DOHH2 (cell line): ENCODE results near the gene ATF7IP2.

Experiments used
- EZH2phosphoT487 ChIP-seq: fragments of 200-600 bp; sonication (generic); IDR thresholded peaks from 2 replicates; pipeline ENCODE4 v1.6.1; 2017; ENCODE audit warnings: borderline replicate concordance, mild to moderate bottlenecking, antibody characterized with exemption, low read length, moderate library complexity, mixed read lengths
- TF ChIP-seq, protein P1 (sequence below): fragments of 200-600 bp; sonication (generic); IDR thresholded peaks from one replicate; pipeline ENCODE4 v1.5.1; 2014; ENCODE audit warnings: antibody characterized with exemption, mild to moderate bottlenecking, low read depth, low read length; ENCODE audit not compliant: poor library complexity, severe bottlenecking

DNA sequence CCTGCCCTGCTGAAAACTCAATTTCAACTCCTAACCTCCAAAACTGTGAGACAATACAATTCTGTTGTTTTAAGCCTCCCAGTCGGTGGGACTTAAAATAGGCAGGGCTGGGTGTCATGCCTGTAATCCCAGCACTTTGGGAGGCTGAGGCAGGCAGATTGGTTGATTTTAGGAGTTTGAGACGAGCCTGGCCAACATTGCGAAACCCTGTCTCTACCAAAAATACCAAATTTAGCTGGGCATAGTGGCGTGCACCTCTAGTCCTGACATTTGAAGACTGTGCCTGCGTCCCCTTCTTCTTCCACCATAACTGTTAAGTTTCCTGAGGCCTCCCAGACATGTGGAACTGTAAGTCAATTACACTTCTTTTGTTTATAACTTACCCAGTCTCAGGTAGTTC lies 36.0 kb upstream of the ATF7IP2 start:
- TF ChIP-seq, protein P1, sequence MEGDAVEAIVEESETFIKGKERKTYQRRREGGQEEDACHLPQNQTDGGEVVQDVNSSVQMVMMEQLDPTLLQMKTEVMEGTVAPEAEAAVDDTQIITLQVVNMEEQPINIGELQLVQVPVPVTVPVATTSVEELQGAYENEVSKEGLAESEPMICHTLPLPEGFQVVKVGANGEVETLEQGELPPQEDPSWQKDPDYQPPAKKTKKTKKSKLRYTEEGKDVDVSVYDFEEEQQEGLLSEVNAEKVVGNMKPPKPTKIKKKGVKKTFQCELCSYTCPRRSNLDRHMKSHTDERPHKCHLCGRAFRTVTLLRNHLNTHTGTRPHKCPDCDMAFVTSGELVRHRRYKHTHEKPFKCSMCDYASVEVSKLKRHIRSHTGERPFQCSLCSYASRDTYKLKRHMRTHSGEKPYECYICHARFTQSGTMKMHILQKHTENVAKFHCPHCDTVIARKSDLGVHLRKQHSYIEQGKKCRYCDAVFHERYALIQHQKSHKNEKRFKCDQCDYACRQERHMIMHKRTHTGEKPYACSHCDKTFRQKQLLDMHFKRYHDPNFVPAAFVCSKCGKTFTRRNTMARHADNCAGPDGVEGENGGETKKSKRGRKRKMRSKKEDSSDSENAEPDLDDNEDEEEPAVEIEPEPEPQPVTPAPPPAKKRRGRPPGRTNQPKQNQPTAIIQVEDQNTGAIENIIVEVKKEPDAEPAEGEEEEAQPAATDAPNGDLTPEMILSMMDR, result no peak
- no peak for TF ChIP-seq EZH2phosphoT487
